ENCODE data around the gene METTL16.
A peak's percentile ranks its signal among the peaks of the same experiment; 100 is the strongest.

Gene METTL16

DNA sequence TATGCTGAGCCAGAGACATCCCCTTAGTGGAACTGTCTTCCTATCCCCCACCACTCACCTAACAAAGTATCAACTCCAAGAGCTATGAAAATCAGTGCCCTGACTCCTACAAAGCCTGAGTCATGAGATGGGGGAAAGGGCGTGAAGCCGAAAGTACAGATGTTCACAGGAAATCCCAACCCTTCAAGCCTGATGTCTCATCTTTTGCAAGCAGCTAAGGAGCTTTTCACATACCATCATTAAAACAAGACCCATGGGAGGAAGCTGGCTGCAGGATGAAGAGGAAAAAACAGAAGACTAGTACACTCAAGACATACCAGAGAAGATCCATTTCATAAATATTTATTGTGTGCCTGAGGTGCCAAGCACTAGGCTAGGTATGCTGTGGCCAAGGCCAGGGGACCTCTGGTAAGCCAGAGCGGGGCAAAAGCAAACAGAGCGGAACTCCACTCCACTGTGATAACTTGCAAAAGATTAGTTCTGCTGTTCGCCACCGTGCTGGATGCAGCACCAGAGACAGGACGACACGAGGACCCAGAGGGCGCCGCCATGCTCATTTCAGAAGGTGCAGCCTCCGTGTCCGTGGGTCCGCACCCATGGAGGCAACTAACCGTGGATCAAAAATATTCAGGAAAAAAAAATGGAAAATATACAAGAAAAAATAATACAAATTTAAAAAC is 106.3 kb downstream of the METTL16 start:
- no peak overlapping the region for H3K9ac ChIP-seq (ENCODE audit: low read depth, low read length, poor library complexity, severe bottlenecking)
- H3F3A ChIP-seq (ENCODE audit: low read depth), result no peaks in the 10 kb centered on the region

DNA sequence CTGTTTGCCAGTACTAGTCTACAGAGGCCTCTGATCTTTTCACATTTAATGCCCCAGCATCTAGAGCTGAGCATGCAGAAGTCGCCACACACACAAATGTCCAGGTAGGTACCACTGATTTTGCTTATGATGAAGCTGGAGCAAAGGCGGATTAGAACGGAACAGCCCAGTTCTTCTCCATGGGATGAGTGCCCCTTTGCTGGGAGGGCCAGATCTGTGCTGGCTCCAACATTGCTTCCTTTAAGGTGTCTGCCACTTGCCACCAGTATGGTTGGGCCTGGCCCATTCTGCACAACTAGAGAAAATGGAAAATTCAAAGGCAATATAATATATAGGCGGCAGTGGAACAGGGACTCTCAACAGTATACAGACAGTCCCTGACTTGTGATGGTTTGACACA is 108.6 kb downstream of the METTL16 start:
- no peak for TF ChIP-seq EZH2phosphoT487 (IDR thresholded peaks at IDR 0.05; ENCODE audit: borderline replicate concordance)
- TF ChIP-seq, protein P1, sequence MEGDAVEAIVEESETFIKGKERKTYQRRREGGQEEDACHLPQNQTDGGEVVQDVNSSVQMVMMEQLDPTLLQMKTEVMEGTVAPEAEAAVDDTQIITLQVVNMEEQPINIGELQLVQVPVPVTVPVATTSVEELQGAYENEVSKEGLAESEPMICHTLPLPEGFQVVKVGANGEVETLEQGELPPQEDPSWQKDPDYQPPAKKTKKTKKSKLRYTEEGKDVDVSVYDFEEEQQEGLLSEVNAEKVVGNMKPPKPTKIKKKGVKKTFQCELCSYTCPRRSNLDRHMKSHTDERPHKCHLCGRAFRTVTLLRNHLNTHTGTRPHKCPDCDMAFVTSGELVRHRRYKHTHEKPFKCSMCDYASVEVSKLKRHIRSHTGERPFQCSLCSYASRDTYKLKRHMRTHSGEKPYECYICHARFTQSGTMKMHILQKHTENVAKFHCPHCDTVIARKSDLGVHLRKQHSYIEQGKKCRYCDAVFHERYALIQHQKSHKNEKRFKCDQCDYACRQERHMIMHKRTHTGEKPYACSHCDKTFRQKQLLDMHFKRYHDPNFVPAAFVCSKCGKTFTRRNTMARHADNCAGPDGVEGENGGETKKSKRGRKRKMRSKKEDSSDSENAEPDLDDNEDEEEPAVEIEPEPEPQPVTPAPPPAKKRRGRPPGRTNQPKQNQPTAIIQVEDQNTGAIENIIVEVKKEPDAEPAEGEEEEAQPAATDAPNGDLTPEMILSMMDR (conservative IDR thresholded peaks at IDR 0.05; ENCODE audit: low read length), result no peak
- Histone ChIP-seq H3K9me3 (ENCODE audit: insufficient read depth, low read depth, low read length) (no peaks in the 10 kb centered on the region), H3K79me2 (ENCODE audit: insufficient read depth, low read length) (peaks cover 21% of the 10 kb centered on the region), H4K20me1 (ENCODE audit: insufficient read depth, low read length, poor library complexity, severe bottlenecking) (peaks cover 20% of the 10 kb centered on the region), H3K9me2 (replicated peaks; ENCODE audit: low read depth, low read length) (no peaks in the 10 kb centered on the region), H3K27me3 (ENCODE audit: insufficient read depth, low read length, poor library complexity, severe bottlenecking) (no peaks in the 10 kb centered on the region), H3K4me3 (ENCODE audit: low read length, poor library complexity, severe bottlenecking) (peak overlapping the region; percentile 99), H2AFZ (ENCODE audit: low read length) (no peak overlapping the region), H3K4me2 (ENCODE audit: low read depth, low read length, poor library complexity, severe bottlenecking) (peak overlapping the region; percentile 100), H3K4me1 (ENCODE audit: insufficient read depth, low read length, poor library complexity, severe bottlenecking) (peaks cover 30% of the 10 kb centered on the region), H3K9ac (ENCODE audit: low read depth, low read length, poor library complexity, severe bottlenecking) (peak overlapping the region; percentile 64), H3K36me3 (ENCODE audit: insufficient read depth, low read length) (no peaks in the 10 kb centered on the region), H3F3A (ENCODE audit: low read depth) (no peaks in the 10 kb centered on the region)

More for the DNA sequence above, 106.3 kb downstream of the METTL16 start:
- no peaks in the 10 kb centered on the region for H3K27me3 ChIP-seq (ENCODE audit: insufficient read depth, low read length, poor library complexity, severe bottlenecking)
- H3K4me1 ChIP-seq (ENCODE audit: insufficient read depth, low read length, poor library complexity, severe bottlenecking), result peaks cover 14% of the 10 kb centered on the region
- H3K9me2 ChIP-seq (replicated peaks; ENCODE audit: low read depth, low read length), result no peaks in the 10 kb centered on the region
- no peak for TF ChIP-seq EZH2phosphoT487 (IDR thresholded peaks at IDR 0.05; ENCODE audit: borderline replicate concordance)
- TF ChIP-seq, protein P1 (conservative IDR thresholded peaks at IDR 0.05; ENCODE audit: low read length), result no peak
- H3K79me2 ChIP-seq (ENCODE audit: insufficient read depth, low read length), result peaks cover 3% of the 10 kb centered on the region; the same call in 1 of the 2 replicates
- no peak overlapping the region for H3K4me3 ChIP-seq (ENCODE audit: low read length, poor library complexity, severe bottlenecking)
- H2AFZ ChIP-seq (ENCODE audit: low read length), result no peak overlapping the region
- no peaks in the 10 kb centered on the region for H3K9me3 ChIP-seq (ENCODE audit: insufficient read depth, low read depth, low read length)
- no peak overlapping the region for H3K4me2 ChIP-seq (ENCODE audit: low read depth, low read length, poor library complexity, severe bottlenecking)
- peaks cover 3% of the 10 kb centered on the region for H4K20me1 ChIP-seq (ENCODE audit: insufficient read depth, low read length, poor library complexity, severe bottlenecking)
- no peaks in the 10 kb centered on the region for H3K36me3 ChIP-seq (ENCODE audit: insufficient read depth, low read length)

DNA sequence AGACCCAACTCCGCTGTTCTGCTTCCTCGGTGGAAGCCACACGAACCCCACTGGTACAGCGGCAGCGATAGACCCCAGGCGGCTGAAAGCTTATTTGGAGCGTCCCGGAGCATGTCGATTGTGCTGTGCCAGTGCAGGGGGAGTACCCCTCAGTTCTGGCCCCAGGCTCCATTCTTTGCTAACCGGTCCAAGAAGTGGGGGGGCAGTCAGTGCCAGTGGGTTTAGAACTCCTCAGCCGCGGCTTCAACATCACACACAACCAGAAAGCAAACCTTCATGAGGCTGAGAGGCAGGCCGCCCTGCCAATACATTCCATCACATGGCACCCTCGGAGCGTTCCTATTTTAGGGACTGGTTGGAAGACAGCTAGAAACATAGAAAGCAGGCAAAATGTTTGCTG is 109.1 kb downstream of the METTL16 start:
- Histone ChIP-seq H3K4me1 (ENCODE audit: insufficient read depth, low read length, poor library complexity, severe bottlenecking) (peaks cover 35% of the 10 kb centered on the region), H3K9ac (ENCODE audit: low read depth, low read length, poor library complexity, severe bottlenecking) (peak overlapping the region; percentile 64), H2AFZ (ENCODE audit: low read length) (peak overlapping the region; percentile 62; the same call in 1 of the 2 replicates), H3K79me2 (ENCODE audit: insufficient read depth, low read length) (peaks cover 26% of the 10 kb centered on the region), H3K9me2 (replicated peaks; ENCODE audit: low read depth, low read length) (no peaks in the 10 kb centered on the region), H3F3A (ENCODE audit: low read depth) (no peaks in the 10 kb centered on the region), H4K20me1 (ENCODE audit: insufficient read depth, low read length, poor library complexity, severe bottlenecking) (peaks cover 25% of the 10 kb centered on the region), H3K9me3 (ENCODE audit: insufficient read depth, low read depth, low read length) (no peaks in the 10 kb centered on the region), H3K4me2 (ENCODE audit: low read depth, low read length, poor library complexity, severe bottlenecking) (peak overlapping the region; percentile 100), H3K4me3 (ENCODE audit: low read length, poor library complexity, severe bottlenecking) (peak overlapping the region; percentile 99), H3K36me3 (ENCODE audit: insufficient read depth, low read length) (no peaks in the 10 kb centered on the region), H3K27me3 (ENCODE audit: insufficient read depth, low read length, poor library complexity, severe bottlenecking) (no peaks in the 10 kb centered on the region)
- TF ChIP-seq EZH2phosphoT487 (IDR thresholded peaks at IDR 0.05; ENCODE audit: borderline replicate concordance), result no peak
- TF ChIP-seq, protein P1 (conservative IDR thresholded peaks at IDR 0.05; ENCODE audit: low read length), result no peak
